Measurements from ENCODE around the gene RBM17. TPM values are rescaled to one million over a fixed set of nuclear protein-coding genes. Genes with fewer than 3 reads are reported as not detected.
A peak's percentile ranks its signal among the peaks of the same experiment; 100 is the strongest.

The RBM17 gene
- total and polyA plus RNA-seq, 2 of the 13 experiments (the other 11 are each of a cell fraction or from before 2014, with no cell fraction given): 30.7 to 77.5 TPM

DNA sequence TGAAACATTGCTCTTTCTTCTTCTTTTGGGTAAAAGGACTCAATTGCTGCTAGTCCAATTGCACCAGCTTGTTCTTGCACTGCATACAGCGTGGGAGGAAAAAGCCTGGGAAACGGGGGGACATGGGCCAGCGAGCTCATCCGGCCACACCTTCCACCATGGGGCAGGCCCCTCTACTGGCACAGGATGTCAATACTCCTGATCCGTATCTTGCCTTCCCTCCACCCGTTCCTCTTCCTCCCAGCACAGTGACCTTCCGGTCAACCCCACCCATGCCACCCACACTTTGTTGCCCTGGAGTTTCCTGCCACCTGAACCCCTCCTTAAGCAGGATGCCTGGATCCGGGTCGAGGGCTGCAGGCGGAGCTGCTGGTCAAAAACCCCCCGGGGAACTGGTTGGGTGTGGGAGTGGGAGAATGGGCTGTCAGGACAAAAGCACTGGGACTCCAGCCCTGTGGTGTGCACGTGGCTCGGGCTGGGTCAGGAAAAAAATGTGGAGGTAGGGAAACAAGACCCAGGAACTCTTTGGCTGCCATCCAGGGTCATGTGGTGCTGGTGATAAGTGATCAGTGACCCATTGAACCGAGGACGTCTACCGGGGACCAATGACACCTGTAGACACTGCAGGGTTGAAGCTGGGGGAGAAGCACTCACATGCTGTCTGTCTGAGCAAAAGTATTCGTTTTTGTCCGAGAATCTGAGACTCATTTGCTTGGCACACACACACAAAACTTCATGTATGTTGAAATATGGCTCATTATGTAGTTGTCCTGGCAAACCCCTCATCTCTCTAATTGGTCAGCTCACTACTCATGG is 34.8 kb upstream of the RBM17 start (continued):
- TF ChIP-seq ZNF724P (CRISPR knock-in tag; IDR thresholded peaks at IDR 0.05; ENCODE audit: borderline replicate concordance) (no peak), ZNF7 (CRISPR knock-in tag; IDR thresholded peaks at IDR 0.05) (no peak), ZNF557 (CRISPR knock-in tag; IDR thresholded peaks at IDR 0.05) (no peak), ZNF530 (CRISPR knock-in tag; IDR thresholded peaks at IDR 0.05; ENCODE audit: low read depth) (no peak), CEBPG (CRISPR knock-in tag; IDR thresholded peaks at IDR 0.05) (no peak), JDP2 (CRISPR knock-in tag; IDR thresholded peaks at IDR 0.05; ENCODE audit: borderline replicate concordance) (no peak), ZFP82 (CRISPR knock-in tag; IDR thresholded peaks at IDR 0.05; ENCODE audit: borderline replicate concordance) (no peak), ZNF225 (CRISPR knock-in tag; IDR thresholded peaks at IDR 0.05) (peak; percentile 18; the same call in 1 of the 2 replicates), ZEB1 (IDR thresholded peaks at IDR 0.05; ENCODE audit: insufficient replicate concordance, low read depth) (no peak), ZNF180 (CRISPR knock-in tag; IDR thresholded peaks at IDR 0.05; ENCODE audit: borderline replicate concordance, low read depth) (no peak)
- TF ChIP-seq, protein P1, sequence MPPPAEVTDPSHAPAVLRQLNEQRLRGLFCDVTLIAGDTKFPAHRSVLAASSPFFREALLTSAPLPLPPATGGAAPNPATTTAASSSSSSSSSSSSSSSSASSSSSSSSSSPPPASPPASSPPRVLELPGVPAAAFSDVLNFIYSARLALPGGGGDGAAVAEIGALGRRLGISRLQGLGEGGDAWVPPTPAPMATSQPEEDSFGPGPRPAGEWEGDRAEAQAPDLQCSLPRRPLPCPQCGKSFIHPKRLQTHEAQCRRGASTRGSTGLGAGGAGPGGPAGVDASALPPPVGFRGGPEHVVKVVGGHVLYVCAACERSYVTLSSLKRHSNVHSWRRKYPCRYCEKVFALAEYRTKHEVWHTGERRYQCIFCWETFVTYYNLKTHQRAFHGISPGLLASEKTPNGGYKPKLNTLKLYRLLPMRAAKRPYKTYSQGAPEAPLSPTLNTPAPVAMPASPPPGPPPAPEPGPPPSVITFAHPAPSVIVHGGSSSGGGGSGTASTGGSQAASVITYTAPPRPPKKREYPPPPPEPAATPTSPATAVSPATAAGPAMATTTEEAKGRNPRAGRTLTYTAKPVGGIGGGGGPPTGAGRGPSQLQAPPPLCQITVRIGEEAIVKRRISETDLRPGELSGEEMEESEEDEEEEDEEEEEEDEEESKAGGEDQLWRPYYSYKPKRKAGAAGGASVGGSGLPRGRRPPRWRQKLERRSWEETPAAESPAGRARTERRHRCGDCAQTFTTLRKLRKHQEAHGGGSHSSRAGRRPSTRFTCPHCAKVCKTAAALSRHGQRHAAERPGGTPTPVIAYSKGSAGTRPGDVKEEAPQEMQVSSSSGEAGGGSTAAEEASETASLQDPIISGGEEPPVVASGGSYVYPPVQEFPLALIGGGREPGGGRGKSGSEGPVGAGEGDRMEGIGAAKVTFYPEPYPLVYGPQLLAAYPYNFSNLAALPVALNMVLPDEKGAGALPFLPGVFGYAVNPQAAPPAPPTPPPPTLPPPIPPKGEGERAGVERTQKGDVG (CRISPR knock-in tag; IDR thresholded peaks at IDR 0.05; ENCODE audit: borderline replicate concordance): no peak
- TF ChIP-seq, protein P2, sequence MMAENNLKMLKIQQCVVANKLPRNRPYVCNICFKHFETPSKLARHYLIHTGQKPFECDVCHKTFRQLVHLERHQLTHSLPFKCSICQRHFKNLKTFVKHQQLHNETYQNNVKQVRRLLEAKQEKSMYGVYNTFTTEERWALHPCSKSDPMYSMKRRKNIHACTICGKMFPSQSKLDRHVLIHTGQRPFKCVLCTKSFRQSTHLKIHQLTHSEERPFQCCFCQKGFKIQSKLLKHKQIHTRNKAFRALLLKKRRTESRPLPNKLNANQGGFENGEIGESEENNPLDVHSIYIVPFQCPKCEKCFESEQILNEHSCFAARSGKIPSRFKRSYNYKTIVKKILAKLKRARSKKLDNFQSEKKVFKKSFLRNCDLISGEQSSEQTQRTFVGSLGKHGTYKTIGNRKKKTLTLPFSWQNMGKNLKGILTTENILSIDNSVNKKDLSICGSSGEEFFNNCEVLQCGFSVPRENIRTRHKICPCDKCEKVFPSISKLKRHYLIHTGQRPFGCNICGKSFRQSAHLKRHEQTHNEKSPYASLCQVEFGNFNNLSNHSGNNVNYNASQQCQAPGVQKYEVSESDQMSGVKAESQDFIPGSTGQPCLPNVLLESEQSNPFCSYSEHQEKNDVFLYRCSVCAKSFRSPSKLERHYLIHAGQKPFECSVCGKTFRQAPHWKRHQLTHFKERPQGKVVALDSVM (CRISPR knock-in tag; IDR thresholded peaks at IDR 0.05): no peak
- TF ChIP-seq, protein P3, sequence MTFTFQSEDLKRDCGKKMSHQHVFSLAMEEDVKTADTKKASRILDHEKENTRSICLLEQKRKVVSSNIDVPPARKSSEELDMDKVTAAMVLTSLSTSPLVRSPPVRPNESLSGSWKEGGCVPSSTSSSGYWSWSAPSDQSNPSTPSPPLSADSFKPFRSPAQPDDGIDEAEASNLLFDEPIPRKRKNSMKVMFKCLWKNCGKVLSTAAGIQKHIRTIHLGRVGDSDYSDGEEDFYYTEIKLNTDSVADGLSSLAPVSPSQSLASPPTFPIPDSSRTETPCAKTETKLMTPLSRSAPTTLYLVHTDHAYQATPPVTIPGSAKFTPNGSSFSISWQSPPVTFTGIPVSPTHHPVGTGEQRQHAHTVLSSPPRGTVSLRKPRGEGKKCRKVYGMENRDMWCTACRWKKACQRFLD (CRISPR knock-in tag; IDR thresholded peaks at IDR 0.05; ENCODE audit: borderline replicate concordance): no peak
- TF ChIP-seq, protein P4, sequence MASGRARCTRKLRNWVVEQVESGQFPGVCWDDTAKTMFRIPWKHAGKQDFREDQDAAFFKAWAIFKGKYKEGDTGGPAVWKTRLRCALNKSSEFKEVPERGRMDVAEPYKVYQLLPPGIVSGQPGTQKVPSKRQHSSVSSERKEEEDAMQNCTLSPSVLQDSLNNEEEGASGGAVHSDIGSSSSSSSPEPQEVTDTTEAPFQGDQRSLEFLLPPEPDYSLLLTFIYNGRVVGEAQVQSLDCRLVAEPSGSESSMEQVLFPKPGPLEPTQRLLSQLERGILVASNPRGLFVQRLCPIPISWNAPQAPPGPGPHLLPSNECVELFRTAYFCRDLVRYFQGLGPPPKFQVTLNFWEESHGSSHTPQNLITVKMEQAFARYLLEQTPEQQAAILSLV (CRISPR knock-in tag; IDR thresholded peaks at IDR 0.05; ENCODE audit: borderline replicate concordance): 0 out of 2 replicates have a peak, but pooled peaks have one; percentile 48
- TF ChIP-seq, protein P5, sequence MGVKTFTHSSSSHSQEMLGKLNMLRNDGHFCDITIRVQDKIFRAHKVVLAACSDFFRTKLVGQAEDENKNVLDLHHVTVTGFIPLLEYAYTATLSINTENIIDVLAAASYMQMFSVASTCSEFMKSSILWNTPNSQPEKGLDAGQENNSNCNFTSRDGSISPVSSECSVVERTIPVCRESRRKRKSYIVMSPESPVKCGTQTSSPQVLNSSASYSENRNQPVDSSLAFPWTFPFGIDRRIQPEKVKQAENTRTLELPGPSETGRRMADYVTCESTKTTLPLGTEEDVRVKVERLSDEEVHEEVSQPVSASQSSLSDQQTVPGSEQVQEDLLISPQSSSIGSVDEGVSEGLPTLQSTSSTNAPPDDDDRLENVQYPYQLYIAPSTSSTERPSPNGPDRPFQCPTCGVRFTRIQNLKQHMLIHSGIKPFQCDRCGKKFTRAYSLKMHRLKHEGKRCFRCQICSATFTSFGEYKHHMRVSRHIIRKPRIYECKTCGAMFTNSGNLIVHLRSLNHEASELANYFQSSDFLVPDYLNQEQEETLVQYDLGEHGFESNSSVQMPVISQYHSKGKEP (CRISPR knock-in tag; IDR thresholded peaks at IDR 0.05): no peak
- TF ChIP-seq, protein P6, sequence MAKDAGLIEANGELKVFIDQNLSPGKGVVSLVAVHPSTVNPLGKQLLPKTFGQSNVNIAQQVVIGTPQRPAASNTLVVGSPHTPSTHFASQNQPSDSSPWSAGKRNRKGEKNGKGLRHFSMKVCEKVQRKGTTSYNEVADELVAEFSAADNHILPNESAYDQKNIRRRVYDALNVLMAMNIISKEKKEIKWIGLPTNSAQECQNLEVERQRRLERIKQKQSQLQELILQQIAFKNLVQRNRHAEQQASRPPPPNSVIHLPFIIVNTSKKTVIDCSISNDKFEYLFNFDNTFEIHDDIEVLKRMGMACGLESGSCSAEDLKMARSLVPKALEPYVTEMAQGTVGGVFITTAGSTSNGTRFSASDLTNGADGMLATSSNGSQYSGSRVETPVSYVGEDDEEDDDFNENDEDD (CRISPR knock-in tag; IDR thresholded peaks at IDR 0.05; ENCODE audit: borderline replicate concordance): peak; percentile 34; the same call in 1 of the 2 replicates

All from HepG2 (cell line).